Endothelial cell of umbilical vein (primary cell): ENCODE measurements around the gene USP43. TPM values are rescaled to one million over a fixed set of nuclear protein-coding genes. Genes with fewer than 3 reads are reported as not detected.

Experiments used
- BruUV-seq: library from RNA; stranded (reverse); fragments of 400-500 nt; replicated peaks from 2 replicates; lab custom pipeline; 2021; lab: Mats Ljungman, UMichigan
- CTCF ChIA-PET: fragments of 300-600, 350-600 bp; sonication (Branson Sonifier 250); formaldehyde crosslinking; loops from one replicate; lab custom pipeline; 2021; ENCODE audit warnings: antibody characterized with exemption, inconsistent platforms; lab: Charles Lee
- POLR2A ChIA-PET: fragments of 300-600, 350-600 bp; sonication (Branson Sonifier 250); formaldehyde crosslinking; loops from one replicate; lab custom pipeline; 2021; ENCODE audit warnings: antibody characterized with exemption, inconsistent platforms; lab: Charles Lee
- DNase-seq: peaks from one replicate; pipeline ENCODE4 v3.0.0-alpha.2; 2011; ENCODE audit warnings: low read depth, low spot score
- FAIRE-seq: peaks from 2 replicates; lab custom pipeline; 2011; peaks lifted over from hg19 to GRCh38; lab: Jason Lieb, UNC
- H2AFZ ChIP-seq: 2 replicates; pipeline ENCODE4 v1.6.0; 2012; ENCODE audit warnings: low read depth, low read length, control low read depth, inconsistent platforms
- H3K27ac ChIP-seq: 2 replicates; pipeline ENCODE4 v1.5.1; 2011; ENCODE audit warnings: low read depth, mild to moderate bottlenecking, control low read depth, low read length, moderate library complexity; ENCODE audit not compliant: insufficient read depth
- H3K27me3 ChIP-seq, 2 experiments: 2 replicates each; pipeline versions ENCODE4 v1.6.0 to v1.6.1; 2011; ENCODE audit warnings: low read length in 2 of 2, mixed read lengths in 1 of 2; ENCODE audit not compliant: control insufficient read depth in 2 of 2, insufficient read depth in 2 of 2
- H3K36me3 ChIP-seq, 2 experiments: 2 replicates in 1 of 2; 3 replicates in 1 of 2; pipeline ENCODE4 v1.5.1; 2011; ENCODE audit warnings: low read length in 2 of 2, mild to moderate bottlenecking in 1 of 2, moderate library complexity in 1 of 2; ENCODE audit not compliant: control insufficient read depth in 2 of 2, insufficient read depth in 2 of 2; ENCODE audit errors: extremely low read depth in 1 of 2
- H3K4me1 ChIP-seq: 3 replicates; pipeline ENCODE4 v1.5.1; 2011; ENCODE audit warnings: mild to moderate bottlenecking, low read length; ENCODE audit not compliant: control insufficient read depth, insufficient read depth; ENCODE audit errors: extremely low read depth
- H3K4me2 ChIP-seq: 2 replicates; pipeline ENCODE4 v1.6.1; 2011; ENCODE audit warnings: low read length, control low read depth, mixed read lengths; ENCODE audit not compliant: insufficient read depth
- H3K4me3 ChIP-seq, 3 experiments: fragments of 200-600 bp in 1 of 3; sonication (generic), shearing (Covaris generic) in 1 of 3; replicated peaks in 1 of 3; 2 replicates each; pipeline ENCODE4 v1.5.1; 2011 to 2016; ENCODE audit warnings: control low read depth in 3 of 3, low read length in 3 of 3, mild to moderate bottlenecking in 2 of 3, inconsistent platforms in 1 of 3, low read depth in 1 of 3, moderate library complexity in 1 of 3; ENCODE audit not compliant: insufficient read depth in 1 of 3
- H3K79me2 ChIP-seq: 2 replicates; pipeline ENCODE4 v1.6.0; 2012; ENCODE audit warnings: low read length, inconsistent platforms; ENCODE audit not compliant: control insufficient read depth, insufficient read depth
- H3K9ac ChIP-seq: replicated peaks from 2 replicates; pipeline ENCODE3; 2011; ENCODE audit warnings: low read length, control low read depth; ENCODE audit not compliant: insufficient read depth; ENCODE audit errors: extremely low read depth
- H3K9me1 ChIP-seq: replicated peaks from 3 replicates; pipeline ENCODE4 v1.6.0; 2011; ENCODE audit warnings: mild to moderate bottlenecking, low read length; ENCODE audit not compliant: control insufficient read depth, insufficient read depth; ENCODE audit errors: extremely low read depth
- H3K9me3 ChIP-seq: replicated peaks from 2 replicates; pipeline ENCODE4 v1.5.1; 2012; ENCODE audit warnings: low read length, inconsistent platforms; ENCODE audit not compliant: control insufficient read depth, insufficient read depth
- H4K20me1 ChIP-seq: replicated peaks from 2 replicates; pipeline ENCODE3; 2011; ENCODE audit warnings: mild to moderate bottlenecking, low read length; ENCODE audit not compliant: control insufficient read depth, insufficient read depth; ENCODE audit errors: extremely low read depth
- EZH2 ChIP-seq: IDR thresholded peaks from 2 replicates; pipeline ENCODE4 v1.6.1; 2012; ENCODE audit warnings: borderline replicate concordance, low read depth, mild to moderate bottlenecking, moderate library complexity, low read length, inconsistent platforms; ENCODE audit not compliant: severe bottlenecking
- FOS ChIP-seq: IDR thresholded peaks from 2 replicates; pipeline ENCODE4 v1.6.1; 2011; ENCODE audit warnings: mild to moderate bottlenecking, low read length, moderate library complexity, borderline replicate concordance; ENCODE audit not compliant: insufficient read depth
- GATA2 ChIP-seq: IDR thresholded peaks from 2 replicates; pipeline ENCODE4 v1.7.0; 2011; ENCODE audit warnings: low read depth, mild to moderate bottlenecking, moderate library complexity, mixed read lengths, low read length; ENCODE audit not compliant: insufficient read length, insufficient read depth
- JUN ChIP-seq: IDR thresholded peaks from 2 replicates; pipeline ENCODE4 v1.6.1; 2011; ENCODE audit warnings: borderline replicate concordance, low read depth; ENCODE audit not compliant: insufficient read length, insufficient read depth
- MYC ChIP-seq: IDR thresholded peaks from one replicate; pipeline ENCODE4 v1.6.1; 2011; ENCODE audit warnings: mild to moderate bottlenecking, low read depth, low read length
- POLR2A ChIP-seq: IDR thresholded peaks from 2 replicates; pipeline ENCODE4 v1.6.1; 2012; ENCODE audit warnings: low read depth, mild to moderate bottlenecking, control low read depth, low read length
- POLR2AphosphoS5 ChIP-seq: IDR thresholded peaks from 2 replicates; pipeline ENCODE4 v1.6.1; 2012; ENCODE audit warnings: low read depth, mild to moderate bottlenecking, control low read depth, low read length, moderate library complexity; ENCODE audit not compliant: insufficient read depth
- dilution Hi-C: fragments of 300-500 bp; cut with MboI; formaldehyde crosslinking; loops from one replicate; pipeline ENCODE4 v1.15.0; 2019; ENCODE audit warnings: low sequenced_read_pairs; ENCODE audit not compliant: extremely low pct_ligation_motif_present
- intact Hi-C: fragments of 100-400 bp; cut with micrococcal nuclease; formaldehyde crosslinking; loops from one replicate; pipeline ENCODE4 v1.10.0; 2022
- polyA plus RNA-seq, 4 experiments: library from polyadenylated mRNA; depleted of rRNA in 3 of 4; stranded (reverse) in 3 of 4; unstranded in 1 of 4; fragments of >200 nt; gene quantifications; 2 replicates each; pipeline versions ENCODE4 v1.2.1 to v1.2.3, GENCODE V29; 2011 to 2012; ENCODE audit warnings: missing spikeins in 1 of 4
- total RNA-seq: library from RNA; stranded (reverse); gene quantifications from 2 replicates; pipeline ENCODE4 v1.2.3, GENCODE V29; 2021
- TF ChIP-seq, protein P1 (sequence below), 2 donors: IDR thresholded peaks; 1 replicate in 1 of 2; 2 replicates in 1 of 2; pipeline ENCODE4 v1.5.1; 2011; ENCODE audit warnings: low read length in 2 of 2, mild to moderate bottlenecking in 2 of 2, moderate library complexity in 2 of 2, control low read depth in 1 of 2, inconsistent platforms in 1 of 2, low read depth in 1 of 2; ENCODE audit not compliant: insufficient read depth in 1 of 2; ENCODE audit errors: extremely low read depth in 1 of 2
- TF ChIP-seq, protein P2 (sequence below): IDR thresholded peaks from 2 replicates; pipeline ENCODE4 v1.6.1; 2011; ENCODE audit not compliant: insufficient read depth, insufficient read length

USP43 gene
- total and polyA plus RNA-seq, 2 donors (not counting 3 experiments of a cell fraction or from before 2014, with no cell fraction given): 0.01 TPM; not detected in 1

DNA sequence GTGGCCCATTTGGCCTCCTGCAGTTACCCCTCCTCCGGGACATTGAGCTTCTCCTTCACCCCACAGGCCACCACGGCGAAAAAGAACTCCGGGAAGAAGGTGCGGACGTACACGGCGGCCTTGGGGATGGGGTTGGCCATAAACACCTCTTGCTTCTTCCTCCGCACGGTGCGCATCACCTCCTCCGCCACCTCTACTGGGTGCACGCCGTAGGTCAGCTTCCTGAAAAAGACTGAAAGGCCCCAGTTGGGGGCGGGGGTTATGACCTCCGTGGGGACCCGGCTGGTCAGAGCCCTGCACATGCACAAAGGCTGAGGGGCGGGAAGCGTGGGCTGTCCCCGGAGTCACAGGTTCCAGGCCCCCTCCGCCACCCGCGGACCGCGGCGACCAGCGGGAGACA, 126.1 kb downstream of the USP43 start:
- no peak overlapping the region for H3K27ac ChIP-seq
- no peak for TF ChIP-seq GATA2
- H4K20me1 ChIP-seq: no peaks in the 10 kb centered on the region
- DNase-seq: no peak
- H3K27me3 ChIP-seq: no peaks in the 10 kb centered on the region
- ChIA-PET CTCF (interaction anchor here (0.6 kb wide), 1 partner anchor 27 kb away, joined by 3 read pairs; no protein-coding TSS in a partner anchor), POLR2A (no interaction called here)
- no peaks in the 10 kb centered on the region for H3K4me1 ChIP-seq
- H3K9me3 ChIP-seq: peaks cover 4% of the 10 kb centered on the region
- H3K4me2 ChIP-seq: no peak overlapping the region
- intact Hi-C loops (no loop called here), dilution Hi-C loops (no loop called here)
- H3K4me3 ChIP-seq: no peak overlapping the region
- no TSS peak for BruUV-seq
- H3K36me3 ChIP-seq: no peaks in the 10 kb centered on the region
- no peak overlapping the region for H2AFZ ChIP-seq
- H3K9me1 ChIP-seq: no peaks in the 10 kb centered on the region
- no peak for FAIRE-seq
- H3K79me2 ChIP-seq: no peaks in the 10 kb centered on the region
- no peak overlapping the region for H3K9ac ChIP-seq

DNA sequence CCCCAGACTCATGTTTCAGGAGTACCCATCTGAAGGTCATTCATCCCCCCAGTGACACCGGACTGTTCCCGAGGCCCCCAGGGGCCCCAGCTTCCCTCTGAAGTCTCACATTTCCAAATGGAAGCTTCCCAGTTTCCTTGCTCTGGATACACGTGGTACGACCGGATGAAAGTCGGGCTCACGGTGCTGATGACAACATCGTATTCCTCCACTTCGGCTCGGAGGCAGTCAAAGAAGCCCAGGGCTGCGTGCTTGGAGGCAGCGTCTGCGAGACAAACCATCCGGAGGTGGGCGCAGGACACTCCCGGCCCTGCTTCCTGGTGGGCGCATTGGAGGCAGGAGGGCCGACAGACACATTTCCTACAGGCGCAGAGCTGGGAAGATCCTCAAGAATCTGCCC, 127.3 kb downstream of the USP43 start:
- FAIRE-seq (no peak), DNase-seq (no peak)
- no peak overlapping the region for H3K4me3 ChIP-seq
- no peak overlapping the region for H3K27ac ChIP-seq
- H4K20me1 ChIP-seq: no peaks in the 10 kb centered on the region
- H3K27me3 ChIP-seq: no peaks in the 10 kb centered on the region
- no peaks in the 10 kb centered on the region for H3K79me2 ChIP-seq
- H3K4me2 ChIP-seq: no peak overlapping the region
- no peaks in the 10 kb centered on the region for H3K4me1 ChIP-seq
- no peaks in the 10 kb centered on the region for H3K36me3 ChIP-seq
- H3K9me1 ChIP-seq: no peaks in the 10 kb centered on the region
- ChIA-PET POLR2A (no interaction called here), CTCF (no interaction called here)
- TF ChIP-seq, protein P1, sequence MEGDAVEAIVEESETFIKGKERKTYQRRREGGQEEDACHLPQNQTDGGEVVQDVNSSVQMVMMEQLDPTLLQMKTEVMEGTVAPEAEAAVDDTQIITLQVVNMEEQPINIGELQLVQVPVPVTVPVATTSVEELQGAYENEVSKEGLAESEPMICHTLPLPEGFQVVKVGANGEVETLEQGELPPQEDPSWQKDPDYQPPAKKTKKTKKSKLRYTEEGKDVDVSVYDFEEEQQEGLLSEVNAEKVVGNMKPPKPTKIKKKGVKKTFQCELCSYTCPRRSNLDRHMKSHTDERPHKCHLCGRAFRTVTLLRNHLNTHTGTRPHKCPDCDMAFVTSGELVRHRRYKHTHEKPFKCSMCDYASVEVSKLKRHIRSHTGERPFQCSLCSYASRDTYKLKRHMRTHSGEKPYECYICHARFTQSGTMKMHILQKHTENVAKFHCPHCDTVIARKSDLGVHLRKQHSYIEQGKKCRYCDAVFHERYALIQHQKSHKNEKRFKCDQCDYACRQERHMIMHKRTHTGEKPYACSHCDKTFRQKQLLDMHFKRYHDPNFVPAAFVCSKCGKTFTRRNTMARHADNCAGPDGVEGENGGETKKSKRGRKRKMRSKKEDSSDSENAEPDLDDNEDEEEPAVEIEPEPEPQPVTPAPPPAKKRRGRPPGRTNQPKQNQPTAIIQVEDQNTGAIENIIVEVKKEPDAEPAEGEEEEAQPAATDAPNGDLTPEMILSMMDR (IDR thresholded peaks at IDR 0.05; ENCODE audit: extremely low read depth in 1 of 2, insufficient read depth in 1 of 2, low read depth in 1 of 2, low read length in 2 of 2): no peak
- no peak for TF ChIP-seq GATA2
- TF ChIP-seq JUN: no peak
- no peak for TF ChIP-seq MYC
- TF ChIP-seq POLR2AphosphoS5: no peak
- no peak for TF ChIP-seq FOS
- no peak for TF ChIP-seq POLR2A
- no peak for TF ChIP-seq EZH2
- TF ChIP-seq, protein P2, sequence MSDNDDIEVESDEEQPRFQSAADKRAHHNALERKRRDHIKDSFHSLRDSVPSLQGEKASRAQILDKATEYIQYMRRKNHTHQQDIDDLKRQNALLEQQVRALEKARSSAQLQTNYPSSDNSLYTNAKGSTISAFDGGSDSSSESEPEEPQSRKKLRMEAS: no peak
- intact Hi-C loops (no loop called here), dilution Hi-C loops (no loop called here)
- peaks cover 4% of the 10 kb centered on the region for H3K9me3 ChIP-seq
- no peak overlapping the region for H2AFZ ChIP-seq
- no peak overlapping the region for H3K9ac ChIP-seq
- no TSS peak for BruUV-seq
